Activated naive CD4-positive, alpha-beta T cell treated with anti-CD3 and anti-CD28 coated beads for 36 hours (primary cell): ENCODE data around the gene SYCE1. TPM values are rescaled to one million over a fixed set of nuclear protein-coding genes. Genes with fewer than 3 reads are reported as not detected.

Source experiments
- total RNA-seq, 2 experiments: library from RNA; stranded (reverse); gene quantifications; one replicate each; pipeline ENCODE4 v1.2.3, GENCODE V29; 2021

The SYCE1 gene
- total RNA-seq, 2 experiments from 2014 or later = 0.17 TPM; not detected in 1

Other genes starting within 250 kb of the SYCE1 start
- not detected for gene CALY, start 228.7 kb downstream of the SYCE1 start, total RNA-seq
- gene PRAP1, start 218.2 kb downstream of the SYCE1 start, total RNA-seq = not detected
- 10 to 100 TPM; 29.9 to 34.9 TPM for gene FUOM, start 207.6 kb downstream of the SYCE1 start, total RNA-seq
- gene ECHS1, start 192.2 kb downstream of the SYCE1 start, total RNA-seq = 10 to 100 TPM; 45.8 to 48.7 TPM
- 1 to 10 TPM; 4.4 to 5.0 TPM for gene PAOX, start 186.3 kb downstream of the SYCE1 start, total RNA-seq
- gene MTG1, start 171.4 kb downstream of the SYCE1 start, total RNA-seq = 10 to 100 TPM; 31.6 to 32.9 TPM
- not detected for gene SPRN, start 141.0 kb downstream of the SYCE1 start, total RNA-seq
- 1 to 10 TPM; 1.5 to 1.6 TPM for gene SCART1, start 111.6 kb downstream of the SYCE1 start, total RNA-seq
- gene CYP2E1, start 38.2 kb downstream of the SYCE1 start, total RNA-seq = under 1 TPM in 1 of 2 experiments, not detected in 1; 0.42 TPM
- gene FRG2B, start 61.2 kb upstream of the SYCE1 start, total RNA-seq = not detected